C4-2B (cell line): ENCODE results near the gene INPP5K.
"Not testable (repeated sequence)": the region's sequence is repeated elsewhere in the genome, so short reads cannot be mapped to it uniquely, and the experiment has no call there.

ENCODE experiments used
- H3K27ac ChIP-seq: fragments of 450-650 bp; 2 replicates; pipeline ENCODE4 v1.5.1; 2017
- ZFX ChIP-seq: fragments of 450-650 bp; IDR thresholded peaks from 2 replicates; pipeline ENCODE4 v1.6.1; 2017
- TF ChIP-seq, protein P1 (sequence below): fragments of 450-650 bp; conservative IDR thresholded peaks from 2 replicates; pipeline ENCODE4 v1.5.1; 2017; ENCODE audit warnings: mild to moderate bottlenecking

The INPP5K gene

DNA sequence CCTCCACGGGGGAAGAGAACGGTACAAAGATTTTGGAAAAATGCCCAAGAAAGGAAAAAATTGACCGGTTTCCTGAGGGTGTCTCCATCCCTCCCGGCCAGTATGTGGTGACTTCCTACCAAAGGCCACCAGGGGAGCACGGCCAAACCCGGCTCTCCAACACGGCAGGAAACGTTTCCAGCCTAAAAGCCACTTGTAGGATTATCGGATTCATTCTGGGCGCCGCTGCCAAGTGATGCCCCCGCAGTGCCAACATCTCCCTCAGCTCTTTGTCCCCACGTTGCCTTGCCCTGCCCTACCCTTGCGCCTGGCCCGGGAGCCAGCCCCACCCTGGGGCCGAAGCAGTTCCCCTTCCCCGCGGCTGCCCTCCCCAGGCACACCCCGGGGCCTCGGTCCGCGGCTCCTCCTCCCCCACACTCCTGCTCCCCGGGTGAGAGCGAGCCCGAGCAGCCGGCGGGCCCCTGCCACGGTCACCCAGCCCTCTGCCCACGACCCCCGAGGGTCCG, 61.1 kb downstream of the INPP5K start:
- peak overlapping the region; percentile 97 for H3K27ac ChIP-seq
- TF ChIP-seq ZFX: no peak
- TF ChIP-seq, protein P1, sequence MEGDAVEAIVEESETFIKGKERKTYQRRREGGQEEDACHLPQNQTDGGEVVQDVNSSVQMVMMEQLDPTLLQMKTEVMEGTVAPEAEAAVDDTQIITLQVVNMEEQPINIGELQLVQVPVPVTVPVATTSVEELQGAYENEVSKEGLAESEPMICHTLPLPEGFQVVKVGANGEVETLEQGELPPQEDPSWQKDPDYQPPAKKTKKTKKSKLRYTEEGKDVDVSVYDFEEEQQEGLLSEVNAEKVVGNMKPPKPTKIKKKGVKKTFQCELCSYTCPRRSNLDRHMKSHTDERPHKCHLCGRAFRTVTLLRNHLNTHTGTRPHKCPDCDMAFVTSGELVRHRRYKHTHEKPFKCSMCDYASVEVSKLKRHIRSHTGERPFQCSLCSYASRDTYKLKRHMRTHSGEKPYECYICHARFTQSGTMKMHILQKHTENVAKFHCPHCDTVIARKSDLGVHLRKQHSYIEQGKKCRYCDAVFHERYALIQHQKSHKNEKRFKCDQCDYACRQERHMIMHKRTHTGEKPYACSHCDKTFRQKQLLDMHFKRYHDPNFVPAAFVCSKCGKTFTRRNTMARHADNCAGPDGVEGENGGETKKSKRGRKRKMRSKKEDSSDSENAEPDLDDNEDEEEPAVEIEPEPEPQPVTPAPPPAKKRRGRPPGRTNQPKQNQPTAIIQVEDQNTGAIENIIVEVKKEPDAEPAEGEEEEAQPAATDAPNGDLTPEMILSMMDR: no peak; the same call in 1 of the 2 replicates

DNA sequence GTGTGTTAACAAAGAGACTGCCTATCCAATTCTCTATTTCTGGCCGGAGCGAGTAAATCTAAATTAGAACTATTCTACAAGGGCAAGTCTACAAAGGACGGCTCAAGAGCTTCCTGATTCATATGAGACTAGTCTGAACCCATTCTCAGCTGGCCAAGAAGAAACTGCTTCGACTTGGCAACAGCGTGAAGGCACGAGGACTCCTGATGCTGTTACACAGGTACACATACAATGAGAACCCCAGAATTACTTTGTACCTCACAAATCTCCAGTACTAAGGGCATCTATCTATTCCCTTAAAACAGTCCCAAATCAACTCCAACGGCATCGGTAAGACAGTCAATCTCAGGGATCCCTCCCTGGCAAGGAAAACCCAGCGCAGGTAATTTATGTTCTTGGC, 61.9 kb downstream of the INPP5K start:
- peak overlapping the region; percentile 97; the same call in 1 of the 2 replicates for H3K27ac ChIP-seq
- TF ChIP-seq ZFX: no peak
- TF ChIP-seq, protein P1: no peak

DNA sequence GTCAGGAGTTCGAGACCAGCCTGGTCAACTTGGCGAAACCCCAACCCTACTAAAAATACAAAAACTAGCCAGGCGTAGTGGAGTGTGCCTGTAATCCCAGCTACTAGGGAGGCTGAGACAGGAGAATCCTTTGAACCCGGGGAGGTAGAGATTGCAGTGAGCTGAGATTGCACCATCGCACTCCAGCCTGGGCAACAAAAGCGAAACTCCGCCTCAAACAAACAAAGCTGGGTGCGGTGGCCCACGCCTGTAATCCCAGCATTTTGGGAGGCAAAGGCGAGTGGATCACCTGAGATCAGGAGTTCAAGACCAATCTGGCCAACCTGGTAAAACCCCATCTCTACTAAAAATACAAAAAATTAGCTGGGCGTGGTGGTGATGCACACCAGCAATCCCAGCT, 62.7 kb downstream of the INPP5K start:
- H3K27ac ChIP-seq: not testable (repeated sequence)

DNA sequence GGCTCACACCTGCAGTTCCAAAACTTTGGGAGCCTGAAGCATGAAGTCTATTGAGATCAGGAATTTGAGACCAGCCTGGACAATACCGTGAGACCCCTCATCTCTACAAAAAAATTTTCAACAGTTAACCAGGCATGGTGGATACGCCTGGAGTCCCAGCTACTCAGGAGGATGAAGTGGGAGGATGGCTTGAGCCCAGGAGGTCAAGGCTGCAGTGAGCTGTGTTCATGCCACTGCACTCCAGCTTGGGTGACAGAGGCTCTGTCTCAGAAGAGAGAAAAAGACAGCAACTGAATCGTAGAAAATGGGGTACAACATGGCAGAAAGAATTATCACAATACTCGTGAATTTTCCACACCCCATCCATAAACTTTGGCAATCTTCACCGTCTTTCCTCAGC, 63.6 kb downstream of the INPP5K start:
- TF ChIP-seq, protein P1: no peak
- TF ChIP-seq ZFX: no peak
- H3K27ac ChIP-seq: no peak overlapping the region

DNA sequence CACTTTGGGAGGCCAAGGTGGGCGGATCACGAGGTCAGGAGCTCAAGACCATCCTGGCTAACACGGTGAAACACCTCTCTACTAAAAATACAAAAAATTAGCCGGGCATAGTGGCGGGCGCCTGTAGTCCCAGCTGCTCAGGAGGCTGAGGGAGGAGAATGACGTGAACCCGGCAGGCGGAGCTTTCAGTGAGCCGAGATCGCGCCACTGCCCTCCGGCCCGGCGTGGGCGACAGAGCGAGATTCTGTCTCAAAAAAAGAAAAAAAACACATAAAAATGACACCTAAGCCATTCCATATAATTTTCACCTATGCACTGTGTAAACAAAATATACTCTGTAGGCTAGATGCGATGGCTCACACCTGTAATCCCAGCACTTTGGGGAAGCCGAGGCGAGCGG, 66.2 kb downstream of the INPP5K start:
- not testable (repeated sequence) for H3K27ac ChIP-seq

DNA sequence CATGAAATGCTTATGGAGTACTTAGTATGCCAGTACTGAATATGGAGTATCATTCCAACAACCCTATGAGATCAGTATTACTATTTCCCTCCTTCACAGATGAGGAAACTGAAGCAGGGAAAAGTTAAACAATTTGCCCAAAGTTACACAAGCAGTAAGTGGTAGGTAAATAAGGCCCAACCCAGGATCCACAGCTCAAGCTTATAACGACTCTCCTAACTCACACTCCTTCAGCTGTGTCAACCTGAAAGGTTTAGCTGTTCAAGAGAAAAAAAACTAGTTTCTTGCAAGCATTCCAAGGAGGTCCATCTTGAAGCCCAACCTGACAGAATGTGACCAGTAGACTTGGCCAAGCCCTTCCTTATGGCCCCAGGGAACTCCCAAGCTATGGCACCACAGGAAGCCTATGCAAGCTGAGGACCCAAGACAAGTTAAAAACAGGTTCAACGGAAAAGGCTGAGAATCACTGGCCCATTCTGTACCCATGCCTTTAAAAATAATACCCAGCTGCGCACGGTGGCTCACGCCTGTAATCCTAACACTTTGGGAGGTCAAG, 66.9 kb downstream of the INPP5K start:
- TF ChIP-seq, protein P1: no peak
- no peak for TF ChIP-seq ZFX
- no peak overlapping the region for H3K27ac ChIP-seq

DNA sequence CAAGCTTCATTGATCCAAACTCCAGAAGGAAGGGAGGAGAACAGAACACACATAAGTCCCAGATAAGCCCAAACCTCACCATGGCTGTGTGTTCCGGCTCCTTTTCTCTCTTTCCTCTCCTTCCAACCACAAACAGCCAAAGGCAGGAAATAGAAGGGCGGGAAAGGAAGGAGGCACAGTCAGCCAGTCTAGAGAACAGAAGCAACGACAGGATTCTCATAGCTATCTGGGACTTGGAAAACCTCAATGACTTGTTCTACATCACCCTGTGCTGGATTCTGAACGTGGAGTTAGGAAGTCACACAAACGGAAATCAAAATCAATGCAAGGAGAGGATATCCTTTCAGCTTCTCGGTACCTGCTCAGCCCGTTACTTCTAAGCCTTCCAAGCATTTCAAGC, 69.4 kb downstream of the INPP5K start:
- no peak overlapping the region for H3K27ac ChIP-seq
- TF ChIP-seq, protein P1: no peak
- no peak for TF ChIP-seq ZFX

DNA sequence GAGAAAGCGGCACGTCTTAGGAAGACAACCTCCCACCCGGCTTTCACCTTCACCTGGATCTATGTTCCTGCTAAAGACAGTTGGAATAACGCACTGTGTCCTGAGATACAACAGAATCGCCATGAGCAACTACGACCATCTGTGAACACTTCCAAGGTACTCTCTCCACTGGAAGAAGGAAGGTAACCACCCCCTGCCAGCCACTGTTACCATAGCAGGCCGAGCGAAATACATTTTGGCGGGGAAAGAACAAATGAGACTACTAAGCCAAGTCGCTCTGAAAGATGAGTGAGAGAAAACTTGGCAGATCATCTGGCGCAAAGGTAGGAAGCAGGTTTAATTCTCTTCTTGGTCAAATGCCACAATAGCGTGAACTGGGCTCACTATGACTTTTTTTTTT, 70.2 kb downstream of the INPP5K start:
- TF ChIP-seq, protein P1: no peak
- TF ChIP-seq ZFX: no peak
- no peak overlapping the region for H3K27ac ChIP-seq

DNA sequence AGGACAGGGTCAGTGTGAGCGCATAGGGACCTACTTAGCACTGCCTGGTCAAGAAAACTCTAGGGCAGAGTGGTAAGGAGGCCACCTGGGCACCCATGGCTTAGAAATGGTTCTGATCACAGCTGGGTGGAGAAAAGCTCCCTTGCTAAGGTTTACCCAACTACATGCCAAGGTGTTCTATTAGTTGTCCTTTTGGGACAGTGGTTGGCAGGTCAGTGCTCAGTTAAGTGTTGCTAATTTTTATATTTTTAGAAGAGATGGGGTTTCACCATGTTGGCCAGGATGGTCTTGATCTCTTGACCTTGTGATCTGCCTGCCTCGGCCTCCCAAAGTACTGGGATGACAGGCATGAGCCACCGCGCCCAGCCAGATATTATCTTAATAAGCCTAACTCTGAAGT, 70.7 kb downstream of the INPP5K start:
- H3K27ac ChIP-seq: not testable (repeated sequence)
